ENCODE measurements around the gene CASK.

- TF ChIP-seq POLR2AphosphoS5 (IDR thresholded peaks at IDR 0.05) (no peak), CTCF (IDR thresholded peaks at IDR 0.05; ENCODE audit: poor library complexity, severe bottlenecking) (no peak), EZH2 (IDR thresholded peaks at IDR 0.05; ENCODE audit: borderline replicate concordance, insufficient read depth, low read length, poor library complexity, severe bottlenecking) (no peak), TAF1 (IDR thresholded peaks at IDR 0.05; ENCODE audit: low read depth) (no peak), MXI1 (conservative IDR thresholded peaks at IDR 0.05; ENCODE audit: poor library complexity, severe bottlenecking) (no peak), EP300 (conservative IDR thresholded peaks at IDR 0.05; ENCODE audit: poor library complexity, severe bottlenecking) (no peak), SMC3 (conservative IDR thresholded peaks at IDR 0.05; ENCODE audit: poor library complexity) (no peak), RAD21 (conservative IDR thresholded peaks at IDR 0.05) (no peak), REST (IDR thresholded peaks at IDR 0.05; ENCODE audit: borderline replicate concordance) (no peak)
These were observed 328.7 kb downstream of the CASK start for GRCh38 chrX:41594634-41595033.
